ENCODE results near the gene PLA2G4B.

- no peak for TF ChIP-seq CTCF (IDR thresholded peaks at IDR 0.05)
- no peak for TF ChIP-seq POLR2A (IDR thresholded peaks at IDR 0.05)
Measured at GRCh38 chr15:41880156-41880877, 41.7 kb downstream of the PLA2G4B start.

All from sigmoid colon (tissue), 3 donors.